Glomerular visceral epithelial cell (primary cell): ENCODE data around the gene CTNNB1.
A peak's percentile ranks its signal among the peaks of the same experiment; 100 is the strongest.

ENCODE experiments used
- DNase-seq: peaks from one replicate; pipeline ENCODE4 v3.0.0-alpha.2; 2016; ENCODE audit errors: extremely low spot score

CTNNB1 gene

GRCh38 chr3:41219424-41219823 is 20.1 kb downstream of the CTNNB1 start:
- DNase-seq = no peak

GRCh38 chr3:41220906-41221677 is 21.8 kb downstream of the CTNNB1 start:
- DNase-seq = no peak

GRCh38 chr3:41222012-41222411 is 22.7 kb downstream of the CTNNB1 start:
- DNase-seq = no peak

GRCh38 chr3:41222501-41222900 is 23.2 kb downstream of the CTNNB1 start:
- DNase-seq = no peak

- DNase-seq = no peak
These were observed 23.8 kb downstream of the CTNNB1 start for GRCh38 chr3:41223078-41223477.

- DNase-seq = no peak
These were observed 24.4 kb downstream of the CTNNB1 start for GRCh38 chr3:41223691-41224090.

GRCh38 chr3:41224120-41224806 is 25.0 kb downstream of the CTNNB1 start:
- peak; percentile 69 for DNase-seq

GRCh38 chr3:41234823-41235721 is 35.8 kb downstream of the CTNNB1 start:
- no peak for DNase-seq

GRCh38 chr3:41236228-41236627 is 36.9 kb downstream of the CTNNB1 start:
- no peak for DNase-seq

- no peak for DNase-seq
These were observed 38.6 kb downstream of the CTNNB1 start for GRCh38 chr3:41237907-41238306.

- no peak for DNase-seq
These were observed 40.3 kb downstream of the CTNNB1 start for GRCh38 chr3:41239587-41239986.

- no peak for DNase-seq
These were observed 41.9 kb downstream of the CTNNB1 start for GRCh38 chr3:41241161-41241560.

- DNase-seq = no peak
These were observed 42.7 kb downstream of the CTNNB1 start for GRCh38 chr3:41241800-41242571.

GRCh38 chr3:41243183-41243582 is 43.9 kb downstream of the CTNNB1 start:
- DNase-seq = no peak

- DNase-seq = no peak
These were observed 45.5 kb downstream of the CTNNB1 start for GRCh38 chr3:41244620-41245336.

- DNase-seq = no peak
These were observed 48.0 kb downstream of the CTNNB1 start for GRCh38 chr3:41247055-41248004.

GRCh38 chr3:41248525-41248924 is 49.2 kb downstream of the CTNNB1 start:
- DNase-seq = no peak

GRCh38 chr3:41249318-41249717 is 50.0 kb downstream of the CTNNB1 start:
- no peak for DNase-seq

GRCh38 chr3:41250825-41251224 is 51.5 kb downstream of the CTNNB1 start:
- no peak for DNase-seq

GRCh38 chr3:41251593-41251992 is 52.3 kb downstream of the CTNNB1 start:
- DNase-seq = no peak
